K562 (cell line): ENCODE data around the gene MAGIX. TPM values are rescaled to one million over a fixed set of nuclear protein-coding genes. Genes with fewer than 3 reads are reported as not detected.

Experiments
- CTCFL ChIP-seq: IDR thresholded peaks from 2 replicates; pipeline ENCODE4 v1.6.1; 2011; ENCODE audit warnings: borderline replicate concordance, low read depth, mild to moderate bottlenecking, moderate library complexity, low read length; ENCODE audit not compliant: insufficient read depth, poor library complexity, severe bottlenecking
- CUX1 ChIP-seq: fragments of 200-800 bp; sonication (Bioruptor generic); IDR thresholded peaks from 2 replicates; pipeline ENCODE4 v1.6.1; 2016; ENCODE audit warnings: missing genetic modification characterization, missing compliant biosample characterization
- E2F1 ChIP-seq: sonication (generic); formaldehyde crosslinking; IDR thresholded peaks from 2 replicates; pipeline ENCODE4 v1.8.1; 2023; ENCODE audit warnings: mild to moderate bottlenecking, missing genetic modification reagents, moderate library complexity
- THAP7 ChIP-seq: fragments of 250-450 bp; sonication (Bioruptor Pico); IDR thresholded peaks from 2 replicates; pipeline ENCODE4 v1.5.0; 2021
- polyA plus RNA-seq, 8 experiments: library from polyadenylated mRNA; depleted of rRNA in 4 of 8; stranded (reverse) in 5 of 8; unstranded in 3 of 8; fragments of >200 nt; fragmentation: Nextera tagmentation in 2 of 8; fragmentation: Illumina TruSeq in 1 of 8; extraction: Ambion mirVana in 2 of 8; extraction: Trizol in 1 of 8; gene quantifications; 2 replicates each; pipeline versions ENCODE4 v1.2.1 to v1.2.3, GENCODE V29; 2011 to 2014; ENCODE audit warnings: inconsistent platforms in 1 of 8, missing spikeins in 1 of 8
- total RNA-seq, 7 experiments: library from RNA; depleted of rRNA in 6 of 7; stranded (reverse); fragments of >200 nt in 6 of 7; fragmentation: Illumina TruSeq in 2 of 7; extraction: Trizol in 2 of 7; gene quantifications; 2 replicates each; pipeline versions ENCODE4 v1.2.1 to v1.2.3, GENCODE V29; 2011 to 2021; ENCODE audit warnings: low replicate concordance in 1 of 7

Gene MAGIX
- total and polyA plus RNA-seq, 9 of the 15 experiments (the other 6 are each of a cell fraction or from before 2014, with no cell fraction given) = 0.08 to 3.5 (median 0.47) TPM

GRCh38 chrX:49211074-49211473, 48.5 kb downstream of the MAGIX start (continued):
- TF ChIP-seq E2F1 (no peak), THAP7 (CRISPR knock-in tag) (no peak), CTCFL (no peak), CUX1 (CRISPR knock-in tag) (no peak)
